H1 (cell line): ENCODE data around the gene LAMA3.

Experiments used
- HDAC2 ChIP-seq, 2 experiments: fragments of 300-600 bp in 1 of 2; sonication (generic) in 1 of 2; IDR thresholded peaks; 2 replicates each; pipeline ENCODE4 v1.6.1; 2011 to 2012; ENCODE audit warnings: low read depth in 2 of 2, low read length in 2 of 2, mild to moderate bottlenecking in 2 of 2, moderate library complexity in 2 of 2, borderline replicate concordance in 1 of 2, inconsistent platforms in 1 of 2
- KDM4A ChIP-seq: IDR thresholded peaks from one replicate; pipeline ENCODE4 v1.7.1; 2012; ENCODE audit warnings: low read depth, mild to moderate bottlenecking, moderate library complexity, low read length, inconsistent platforms; ENCODE audit not compliant: severe bottlenecking
- ZNF274 ChIP-seq: IDR thresholded peaks from 2 replicates; pipeline ENCODE4 v1.7.0; 2012; ENCODE audit warnings: low read length, borderline replicate concordance; ENCODE audit errors: extremely low read depth
- TF ChIP-seq, protein P1 (sequence below), 3 experiments: IDR thresholded peaks; 1 replicate in 2 of 3; 2 replicates in 1 of 3; pipeline versions ENCODE4 v1.5.1 to v1.6.1; 2011; ENCODE audit warnings: low read length in 3 of 3, mild to moderate bottlenecking in 3 of 3, inconsistent platforms in 2 of 3, low read depth in 1 of 3, moderate library complexity in 1 of 3; ENCODE audit not compliant: insufficient read depth in 1 of 3; ENCODE audit errors: control extremely low read depth in 1 of 3

DNA sequence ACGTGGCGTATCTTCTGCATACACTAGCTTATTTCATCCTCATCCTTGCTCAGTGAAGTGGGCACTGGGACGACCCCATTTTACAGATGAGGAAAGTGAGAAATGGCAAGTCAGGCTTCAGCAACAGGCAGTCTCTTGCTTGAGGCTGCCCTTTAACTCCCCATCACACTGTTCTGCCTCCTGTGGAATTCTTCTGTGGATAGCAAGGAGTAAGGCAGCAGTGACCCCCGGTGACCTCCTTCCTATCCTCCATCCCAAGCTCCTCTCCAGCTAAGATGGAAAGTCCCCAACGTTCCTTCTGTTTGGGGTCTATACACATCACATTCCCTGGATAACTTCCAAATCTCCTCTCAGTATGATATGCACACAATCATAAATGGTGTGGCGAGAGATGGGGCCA lies 37.0 kb upstream of the LAMA3 start:
- TF ChIP-seq, protein P1, sequence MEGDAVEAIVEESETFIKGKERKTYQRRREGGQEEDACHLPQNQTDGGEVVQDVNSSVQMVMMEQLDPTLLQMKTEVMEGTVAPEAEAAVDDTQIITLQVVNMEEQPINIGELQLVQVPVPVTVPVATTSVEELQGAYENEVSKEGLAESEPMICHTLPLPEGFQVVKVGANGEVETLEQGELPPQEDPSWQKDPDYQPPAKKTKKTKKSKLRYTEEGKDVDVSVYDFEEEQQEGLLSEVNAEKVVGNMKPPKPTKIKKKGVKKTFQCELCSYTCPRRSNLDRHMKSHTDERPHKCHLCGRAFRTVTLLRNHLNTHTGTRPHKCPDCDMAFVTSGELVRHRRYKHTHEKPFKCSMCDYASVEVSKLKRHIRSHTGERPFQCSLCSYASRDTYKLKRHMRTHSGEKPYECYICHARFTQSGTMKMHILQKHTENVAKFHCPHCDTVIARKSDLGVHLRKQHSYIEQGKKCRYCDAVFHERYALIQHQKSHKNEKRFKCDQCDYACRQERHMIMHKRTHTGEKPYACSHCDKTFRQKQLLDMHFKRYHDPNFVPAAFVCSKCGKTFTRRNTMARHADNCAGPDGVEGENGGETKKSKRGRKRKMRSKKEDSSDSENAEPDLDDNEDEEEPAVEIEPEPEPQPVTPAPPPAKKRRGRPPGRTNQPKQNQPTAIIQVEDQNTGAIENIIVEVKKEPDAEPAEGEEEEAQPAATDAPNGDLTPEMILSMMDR (IDR thresholded peaks at IDR 0.05; ENCODE audit: control extremely low read depth in 1 of 3, insufficient read depth in 1 of 3, low read depth in 1 of 3, low read length in 3 of 3) = 0 out of 4 replicates have a peak, but pooled peaks of 1 of the 3 experiments have one; percentile 11
- no peak for TF ChIP-seq HDAC2 (IDR thresholded peaks at IDR 0.05; ENCODE audit: borderline replicate concordance in 1 of 2, low read depth in 2 of 2, low read length in 2 of 2)
- TF ChIP-seq KDM4A = no peak
- TF ChIP-seq ZNF274 = no peak
